ENCODE data around the gene ARGLU1.

DNA sequence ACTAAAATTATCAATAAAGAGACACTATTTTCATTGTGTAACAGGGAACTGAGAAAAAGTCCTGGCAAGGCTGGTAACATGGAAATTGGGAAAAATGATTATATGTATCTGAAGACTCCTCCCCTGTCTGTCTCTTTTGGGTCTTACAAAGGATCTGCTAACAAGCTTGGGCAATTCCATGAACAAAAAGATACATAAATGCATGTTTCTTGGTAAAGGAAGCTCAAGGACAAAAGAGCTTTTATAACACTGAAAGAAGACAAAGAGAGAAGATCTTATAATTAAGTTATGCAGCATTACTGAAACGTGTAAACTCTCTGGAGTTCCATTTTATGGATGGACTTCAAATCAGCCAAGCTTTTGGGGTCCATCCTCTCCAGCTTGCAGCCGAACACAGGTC lies 61.7 kb downstream of the ARGLU1 start:
- TF ChIP-seq, protein P1, sequence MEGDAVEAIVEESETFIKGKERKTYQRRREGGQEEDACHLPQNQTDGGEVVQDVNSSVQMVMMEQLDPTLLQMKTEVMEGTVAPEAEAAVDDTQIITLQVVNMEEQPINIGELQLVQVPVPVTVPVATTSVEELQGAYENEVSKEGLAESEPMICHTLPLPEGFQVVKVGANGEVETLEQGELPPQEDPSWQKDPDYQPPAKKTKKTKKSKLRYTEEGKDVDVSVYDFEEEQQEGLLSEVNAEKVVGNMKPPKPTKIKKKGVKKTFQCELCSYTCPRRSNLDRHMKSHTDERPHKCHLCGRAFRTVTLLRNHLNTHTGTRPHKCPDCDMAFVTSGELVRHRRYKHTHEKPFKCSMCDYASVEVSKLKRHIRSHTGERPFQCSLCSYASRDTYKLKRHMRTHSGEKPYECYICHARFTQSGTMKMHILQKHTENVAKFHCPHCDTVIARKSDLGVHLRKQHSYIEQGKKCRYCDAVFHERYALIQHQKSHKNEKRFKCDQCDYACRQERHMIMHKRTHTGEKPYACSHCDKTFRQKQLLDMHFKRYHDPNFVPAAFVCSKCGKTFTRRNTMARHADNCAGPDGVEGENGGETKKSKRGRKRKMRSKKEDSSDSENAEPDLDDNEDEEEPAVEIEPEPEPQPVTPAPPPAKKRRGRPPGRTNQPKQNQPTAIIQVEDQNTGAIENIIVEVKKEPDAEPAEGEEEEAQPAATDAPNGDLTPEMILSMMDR (IDR thresholded peaks at IDR 0.05; ENCODE audit: low read depth, low read length, poor library complexity, severe bottlenecking), result no peak
- no peak for TF ChIP-seq EZH2phosphoT487 (IDR thresholded peaks at IDR 0.05; ENCODE audit: borderline replicate concordance, low read length)

Data from DOHH2 (cell line).